H9 (cell line): Measurements from ENCODE around the gene RWDD1. TPM values are rescaled to one million over a fixed set of nuclear protein-coding genes. Genes with fewer than 3 reads are reported as not detected.

Source experiments
- DNase-seq: peaks from one replicate; pipeline ENCODE4 v3.0.0-alpha.2; 2017
- H2AFZ ChIP-seq: one replicate; pipeline ENCODE4 v1.6.1; 2013; ENCODE audit warnings: mild to moderate bottlenecking, low read length, control low read depth, moderate library complexity
- H2AK5ac ChIP-seq: 2 replicates; pipeline ENCODE4 v1.6.1; 2013; ENCODE audit warnings: low read length, control low read depth, mixed read lengths; ENCODE audit not compliant: insufficient read length
- H2BK120ac ChIP-seq: one replicate; pipeline ENCODE4 v1.6.1; 2013; ENCODE audit warnings: low read depth, mild to moderate bottlenecking, low read length, control low read depth, inconsistent platforms; ENCODE audit not compliant: poor library complexity, severe bottlenecking
- H2BK12ac ChIP-seq: 2 replicates; pipeline ENCODE4 v1.6.1; 2013; ENCODE audit warnings: low read length, control low read depth, mixed read lengths, low read depth; ENCODE audit not compliant: insufficient read length
- H2BK15ac ChIP-seq: 2 replicates; pipeline ENCODE4 v1.6.1; 2013; ENCODE audit warnings: low read depth, low read length, control low read depth
- H2BK20ac ChIP-seq: one replicate; pipeline ENCODE4 v1.6.1; 2013; ENCODE audit warnings: low read depth, mild to moderate bottlenecking, low read length, control low read depth, inconsistent platforms; ENCODE audit not compliant: poor library complexity, severe bottlenecking
- H2BK5ac ChIP-seq: 2 replicates; pipeline ENCODE4 v1.6.1; 2013; ENCODE audit warnings: low read length, control low read depth, mixed read lengths; ENCODE audit not compliant: insufficient read length
- H3K14ac ChIP-seq: 2 replicates; pipeline ENCODE4 v1.6.1; 2013; ENCODE audit warnings: low read length, control low read depth; ENCODE audit not compliant: insufficient read depth
- H3K18ac ChIP-seq: 2 replicates; pipeline ENCODE4 v1.6.1; 2013; ENCODE audit warnings: low read depth, mild to moderate bottlenecking, mixed read lengths, low read length, control low read depth; ENCODE audit not compliant: insufficient read length
- H3K23ac ChIP-seq: 2 replicates; pipeline ENCODE4 v1.6.1; 2013; ENCODE audit warnings: low read length, control low read depth, mixed read lengths, low read depth; ENCODE audit not compliant: insufficient read length
- H3K23me2 ChIP-seq: 2 replicates; pipeline ENCODE4 v1.6.1; 2013; ENCODE audit warnings: low read depth, mild to moderate bottlenecking, mixed read lengths, low read length, control low read depth; ENCODE audit not compliant: insufficient read length, poor library complexity, severe bottlenecking
- H3K27ac ChIP-seq: 2 replicates; pipeline ENCODE4 v1.5.1; 2013; ENCODE audit warnings: low read length, control low read depth, mixed read lengths, low read depth; ENCODE audit not compliant: insufficient read length
- H3K27me3 ChIP-seq: 2 replicates; pipeline ENCODE4 v1.6.1; 2013; ENCODE audit warnings: low read length, control low read depth, inconsistent platforms; ENCODE audit not compliant: insufficient read depth
- H3K4ac ChIP-seq: 2 replicates; pipeline ENCODE4 v1.6.1; 2013; ENCODE audit warnings: low read depth, mild to moderate bottlenecking, control low read depth, inconsistent platforms, low read length, moderate library complexity
- H3K4me1 ChIP-seq: 2 replicates; pipeline ENCODE4 v1.6.1; 2013; ENCODE audit warnings: low read length, control low read depth, inconsistent platforms; ENCODE audit not compliant: insufficient read depth
- H3K4me2 ChIP-seq: 2 replicates; pipeline ENCODE4 v1.6.1; 2013; ENCODE audit warnings: low read length, control low read depth, mixed read lengths; ENCODE audit not compliant: insufficient read length, insufficient read depth
- H3K56ac ChIP-seq: 2 replicates; pipeline ENCODE4 v1.6.1; 2013; ENCODE audit warnings: low read depth, mild to moderate bottlenecking, mixed read lengths, low read length, control low read depth; ENCODE audit not compliant: insufficient read length
- H3K79me1 ChIP-seq: 2 replicates; pipeline ENCODE4 v1.6.1; 2013; ENCODE audit warnings: low read depth, mild to moderate bottlenecking, moderate library complexity, low read length, control low read depth, inconsistent platforms; ENCODE audit not compliant: insufficient read depth, poor library complexity, severe bottlenecking
- H3K79me2 ChIP-seq: 2 replicates; pipeline ENCODE4 v1.6.1; 2013; ENCODE audit warnings: low read length, control low read depth, inconsistent platforms; ENCODE audit not compliant: insufficient read depth
- H3K9ac ChIP-seq: 2 replicates; pipeline ENCODE4 v1.6.1; 2013; ENCODE audit warnings: low read length, control low read depth, mixed read lengths; ENCODE audit not compliant: insufficient read length; ENCODE audit errors: extremely low read depth
- H3K9me3 ChIP-seq: one replicate; pipeline ENCODE4 v1.6.1; 2013; ENCODE audit warnings: low read depth, low read length, inconsistent platforms; ENCODE audit not compliant: control insufficient read depth
- H3T11ph ChIP-seq: one replicate; pipeline ENCODE4 v1.6.1; 2013; ENCODE audit warnings: mild to moderate bottlenecking, low read length, control low read depth, inconsistent platforms
- H4K20me1 ChIP-seq: one replicate; pipeline ENCODE4 v1.6.1; 2013; ENCODE audit not compliant: control insufficient read depth, insufficient read length, insufficient read depth
- H4K5ac ChIP-seq: 2 replicates; pipeline ENCODE4 v1.6.1; 2013; ENCODE audit warnings: low read depth, mild to moderate bottlenecking, mixed read lengths, low read length, control low read depth; ENCODE audit not compliant: insufficient read length
- H4K8ac ChIP-seq: replicated peaks from 2 replicates; pipeline ENCODE4 v1.6.1; 2013; ENCODE audit warnings: low read length, control low read depth, mixed read lengths, low read depth; ENCODE audit not compliant: insufficient read length
- H4K91ac ChIP-seq: 2 replicates; pipeline ENCODE4 v1.6.1; 2013; ENCODE audit warnings: low read depth, mild to moderate bottlenecking, moderate library complexity, mixed read lengths, low read length, control low read depth; ENCODE audit not compliant: insufficient read length
- H3K27ac Mint-ChIP-seq, 3 experiments: 2 replicates in 2 of 3; 3 replicates in 1 of 3; pipeline ENCODE4 v1.8.0; 2020 to 2021; ENCODE audit warnings: mixed read lengths in 3 of 3, mild to moderate bottlenecking in 1 of 3, moderate library complexity in 1 of 3
- H3K27me3 Mint-ChIP-seq: 2 replicates; pipeline ENCODE4 v1.8.0; 2021; ENCODE audit warnings: low read depth, mild to moderate bottlenecking, moderate library complexity, mixed read lengths
- H3K36me3 Mint-ChIP-seq, 3 experiments: 2 replicates in 2 of 3; 3 replicates in 1 of 3; pipeline ENCODE4 v1.8.0; 2020 to 2021; ENCODE audit warnings: low read depth in 3 of 3, mixed read lengths in 3 of 3; ENCODE audit not compliant: insufficient read depth in 1 of 3
- H3K4me1 Mint-ChIP-seq, 2 experiments: 2 replicates each; pipeline ENCODE4 v1.8.0; 2020; ENCODE audit warnings: mixed read lengths in 2 of 2
- H3K4me3 Mint-ChIP-seq, 2 experiments: 2 replicates in 1 of 2; 3 replicates in 1 of 2; pipeline ENCODE4 v1.8.0; 2020 to 2021; ENCODE audit warnings: mild to moderate bottlenecking in 2 of 2, mixed read lengths in 2 of 2, moderate library complexity in 1 of 2
- H3K9me3 Mint-ChIP-seq, 2 experiments: 2 replicates in 1 of 2; 3 replicates in 1 of 2; pipeline ENCODE4 v1.8.0; 2020; ENCODE audit warnings: mild to moderate bottlenecking in 2 of 2, mixed read lengths in 2 of 2, moderate library complexity in 1 of 2
- CTCF ChIP-seq: fragments of 200-600 bp; sonication (generic); conservative IDR thresholded peaks from 3 replicates; pipeline ENCODE4 v1.8.0; 2021; ENCODE audit warnings: antibody characterized with exemption, mild to moderate bottlenecking
- WGBS: extraction: QIAGEN DNeasy Blood & Tissue Kit; methylation state at CpG from one replicate; pipeline ENCODE4 v1.1.7; 2013; ENCODE audit warnings: missing lambda C conversion rate, low lambda C conversion rate, mixed read lengths; ENCODE audit not compliant: insufficient read length; ENCODE audit errors: extremely low coverage; 5-methylcytosine and 5-hydroxymethylcytosine counted together
- total RNA-seq: library from RNA; stranded (reverse); gene quantifications from 2 replicates; pipeline ENCODE4 v1.2.1, GENCODE V29; 2021

Gene RWDD1
- total RNA-seq, 1 experiment from 2014 or later = 42.0 TPM

GRCh38 chr6:116586738-116587137 is 15.4 kb downstream of the RWDD1 start:
- Histone ChIP-seq H2BK15ac (no peak overlapping the region), H3T11ph (no peak overlapping the region), H2BK20ac (no peak overlapping the region), H3K79me2 (no peaks in the 10 kb centered on the region), H4K20me1 (no peaks in the 10 kb centered on the region), H3K18ac (no peak overlapping the region), H3K9me3 (no peaks in the 10 kb centered on the region), H3K27ac (no peak overlapping the region), H3K56ac (no peak overlapping the region), H3K9ac (no peak overlapping the region), H3K14ac (no peak overlapping the region), H2AK5ac (no peak overlapping the region), H4K8ac (no peak overlapping the region), H3K23me2 (no peaks in the 10 kb centered on the region), H2AFZ (no peak overlapping the region), H3K27me3 (no peaks in the 10 kb centered on the region), H2BK5ac (no peak overlapping the region), H3K79me1 (no peaks in the 10 kb centered on the region), H2BK120ac (no peak overlapping the region), H3K23ac (no peak overlapping the region), H4K5ac (no peak overlapping the region), H3K4me2 (no peak overlapping the region), H2BK12ac (no peak overlapping the region), H3K4ac (no peak overlapping the region), H3K4me1 (no peaks in the 10 kb centered on the region), H4K91ac (no peak overlapping the region)
- DNase-seq = no peak
- no peaks in the 10 kb centered on the region for H3K9me3 Mint-ChIP-seq
- no peaks in the 10 kb centered on the region for H3K4me1 Mint-ChIP-seq
- no CpG with 5 or more reads among the region's 2 CpGs for WGBS
- peaks cover 11 to 43% (median 29%) of the 10 kb centered on the region in 3 experiments; a peak in 6 of 7 replicates for H3K36me3 Mint-ChIP-seq
- H3K4me3 Mint-ChIP-seq = no peak overlapping the region
- no peak for TF ChIP-seq CTCF
- H3K27me3 Mint-ChIP-seq = no peaks in the 10 kb centered on the region
- H3K27ac Mint-ChIP-seq = no peak overlapping the region
